K562 (cell line): ENCODE measurements around the gene RGS12. TPM values are rescaled to one million over a fixed set of nuclear protein-coding genes. Genes with fewer than 3 reads are reported as not detected.

Source experiments
- ATAC-seq: fragments of 200-7000 bp; cut with Tn5 transposase; 3 replicates; pipeline ENCODE4 v1.9.1; 2020; ENCODE audit warnings: moderate library complexity
- BruUV-seq: library from RNA; stranded (reverse); fragments of 400-500 nt; replicated peaks from 2 replicates; lab custom pipeline; 2021; lab: Mats Ljungman, UMichigan
- CTCF ChIA-PET: fragments of 300-600 bp; formaldehyde crosslinking; extraction: SDS; loops from one replicate; lab custom pipeline; 2021; ENCODE audit warnings: low intra/inter-chr PET ratio; lab: Yijun Ruan, JAX
- POLR2A ChIA-PET: fragments of 300-600, 350-650 bp; sonication (Branson Sonifier 250); formaldehyde crosslinking; extraction: SDS; loops from one replicate; lab custom pipeline; 2021; ENCODE audit warnings: antibody characterized with exemption, inconsistent platforms; lab: Yijun Ruan, JAX
- DNase-seq, 4 experiments: peaks; one replicate each; pipeline versions ENCODE4 v3.0.0 to v3.0.0-alpha.2; 2011 to 2018; ENCODE audit warnings: low spot score in 3 of 4, mixed read lengths in 3 of 4; ENCODE audit errors: extremely low read depth in 1 of 4
- FAIRE-seq: peaks from 2 replicates; lab custom pipeline; 2011; peaks lifted over from hg19 to GRCh38; lab: Jason Lieb, UNC
- H2AFZ ChIP-seq: 2 replicates; pipeline ENCODE4 v1.6.0; 2011; ENCODE audit warnings: low read depth, low read length, control low read depth, inconsistent platforms
- H3K27ac ChIP-seq: fragments of 200-600 bp; 3 replicates; pipeline ENCODE4 v1.8.0; 2011; ENCODE audit warnings: low read depth, mild to moderate bottlenecking, control low read depth, inconsistent platforms, low read length, moderate library complexity, mixed read lengths; ENCODE audit errors: extremely low read depth
- H3K27me3 ChIP-seq, 2 experiments: fragments of 300-600 bp in 1 of 2; 2 replicates in 1 of 2; 3 replicates in 1 of 2; pipeline versions ENCODE4 v1.6.0 to v1.8.0; 2011; ENCODE audit warnings: inconsistent platforms in 2 of 2, low read length in 2 of 2, mild to moderate bottlenecking in 1 of 2, mixed read lengths in 1 of 2, moderate library complexity in 1 of 2; ENCODE audit not compliant: control insufficient read depth in 2 of 2, insufficient read depth in 2 of 2
- H3K36me3 ChIP-seq: fragments of 300-600 bp; 3 replicates; pipeline ENCODE4 v1.8.0; 2011; ENCODE audit warnings: mild to moderate bottlenecking, low read length, inconsistent platforms; ENCODE audit not compliant: control insufficient read depth, insufficient read depth
- H3K4me1 ChIP-seq, 2 experiments: fragments of 200-600 bp in 1 of 2; replicated peaks in 1 of 2; 2 replicates in 1 of 2; 3 replicates in 1 of 2; pipeline versions ENCODE4 v1.5.1 to v1.8.0; 2011; ENCODE audit warnings: inconsistent platforms in 2 of 2, low read length in 2 of 2, mild to moderate bottlenecking in 1 of 2, mixed read lengths in 1 of 2, moderate library complexity in 1 of 2; ENCODE audit not compliant: control insufficient read depth in 2 of 2, insufficient read depth in 2 of 2
- H3K4me2 ChIP-seq: 2 replicates; pipeline ENCODE4 v1.6.1; 2011; ENCODE audit warnings: low read length, control low read depth, inconsistent platforms, mixed read lengths; ENCODE audit not compliant: insufficient read depth
- H3K4me3 ChIP-seq: fragments of 200-600 bp; sonication (generic), shearing (Covaris generic); 2 replicates; pipeline ENCODE4 v1.5.1; 2016; ENCODE audit warnings: control low read depth, inconsistent platforms
- H3K79me2 ChIP-seq: fragments of 200-600 bp; 3 replicates; pipeline ENCODE4 v1.8.0; 2011; ENCODE audit warnings: low read length, inconsistent platforms; ENCODE audit not compliant: control insufficient read depth, insufficient read depth
- H3K9ac ChIP-seq, 2 experiments: 2 replicates each; pipeline versions ENCODE4 v1.6.0 to v1.6.1; 2011; ENCODE audit warnings: low read depth in 2 of 2, low read length in 2 of 2, control low read depth in 1 of 2, inconsistent platforms in 1 of 2, mild to moderate bottlenecking in 1 of 2, mixed read lengths in 1 of 2; ENCODE audit not compliant: insufficient read depth in 1 of 2
- H3K9me1 ChIP-seq: one replicate; pipeline ENCODE4 v1.6.0; 2011; ENCODE audit warnings: inconsistent platforms, mild to moderate bottlenecking, low read length, moderate library complexity; ENCODE audit not compliant: control insufficient read depth, insufficient read depth
- H3K9me3 ChIP-seq: replicated peaks from 2 replicates; pipeline ENCODE4 v1.5.1; 2011; ENCODE audit warnings: low read depth, low read length, inconsistent platforms; ENCODE audit not compliant: control insufficient read depth, insufficient read depth
- H4K20me1 ChIP-seq: replicated peaks from 2 replicates; pipeline ENCODE4 v1.6.1; 2011; ENCODE audit warnings: low read length, inconsistent platforms, mixed read lengths; ENCODE audit not compliant: control insufficient read depth, insufficient read depth
- ATF7 ChIP-seq: fragments of 450-650 bp; IDR thresholded peaks from 2 replicates; pipeline ENCODE4 v1.7.1; 2014; ENCODE audit warnings: mild to moderate bottlenecking, moderate library complexity
- FOXO4 ChIP-seq: fragments of 450-650 bp; formaldehyde crosslinking; IDR thresholded peaks from 2 replicates; pipeline ENCODE4 v1.4.0; 2020; ENCODE audit warnings: mild to moderate bottlenecking, moderate library complexity
- GATA2 ChIP-seq: sonication (generic); formaldehyde crosslinking; IDR thresholded peaks from 2 replicates; pipeline ENCODE4 v1.4.0; 2020; ENCODE audit warnings: mild to moderate bottlenecking, missing genetic modification reagents
- MAX ChIP-seq: sonication (generic); formaldehyde crosslinking; IDR thresholded peaks from 2 replicates; pipeline ENCODE4 v1.9.0; 2022; ENCODE audit warnings: mild to moderate bottlenecking, missing genetic modification reagents
- TCF7L2 ChIP-seq: fragments of 150-350 bp; IDR thresholded peaks from 2 replicates; pipeline ENCODE4 v1.6.1; 2016; ENCODE audit warnings: low read depth, mild to moderate bottlenecking, low read length, moderate library complexity
- ZBTB33 ChIP-seq: sonication (generic); formaldehyde crosslinking; IDR thresholded peaks from 2 replicates; pipeline ENCODE4 v1.8.1; 2023; ENCODE audit warnings: mild to moderate bottlenecking, missing genetic modification reagents
- WGBS: fragments of 100-300 bp; shearing (Covaris generic); methylation state at CpG from one replicate; pipeline ENCODE4 v1.1.6; 2016; ENCODE audit warnings: low coverage, mixed read lengths; ENCODE audit not compliant: insufficient coverage; ENCODE audit errors: missing lambda C conversion rate; 5-methylcytosine and 5-hydroxymethylcytosine counted together
- in situ Hi-C: fragments of 300-500 bp; cut with MboI; formaldehyde crosslinking; loops from 4 replicates; pipeline ENCODE4 v1.15.0; 2018; ENCODE audit warnings: inconsistent platforms, mixed read lengths
- intact Hi-C: fragments of 100-400 bp; cut with micrococcal nuclease; formaldehyde crosslinking; loops from 2 replicates; pipeline ENCODE4 v1.14.2; 2022
- polyA plus RNA-seq, 8 experiments: library from polyadenylated mRNA; depleted of rRNA in 4 of 8; stranded (reverse) in 5 of 8; unstranded in 3 of 8; fragments of >200 nt; fragmentation: Nextera tagmentation in 2 of 8; fragmentation: Illumina TruSeq in 1 of 8; extraction: Ambion mirVana in 2 of 8; extraction: Trizol in 1 of 8; gene quantifications; 2 replicates each; pipeline versions ENCODE4 v1.2.1 to v1.2.3, GENCODE V29; 2011 to 2014; ENCODE audit warnings: inconsistent platforms in 1 of 8, missing spikeins in 1 of 8
- total RNA-seq, 7 experiments: library from RNA; depleted of rRNA in 6 of 7; stranded (reverse); fragments of >200 nt in 6 of 7; fragmentation: Illumina TruSeq in 2 of 7; extraction: Trizol in 2 of 7; gene quantifications; 2 replicates each; pipeline versions ENCODE4 v1.2.1 to v1.2.3, GENCODE V29; 2011 to 2021; ENCODE audit warnings: low replicate concordance in 1 of 7

RGS12 gene
- total and polyA plus RNA-seq, 9 of the 15 experiments (the other 6 are each of a cell fraction or from before 2014, with no cell fraction given), result 0.30 to 8.8 (median 5.5) TPM

GRCh38 chr4:3296651-3297050 is 3.8 kb downstream of the RGS12 start (continued):
- TF ChIP-seq MAX (CRISPR knock-in tag), result no peak
- no peak for TF ChIP-seq TCF7L2
- TF ChIP-seq ATF7, result no peak
- TF ChIP-seq ZBTB33 (CRISPR knock-in tag), result no peak

GRCh38 chr4:3297066-3297859 is 4.4 kb downstream of the RGS12 start:
- no peak for DNase-seq
- H3K27me3 ChIP-seq, result peaks cover 7 to 33% of the 10 kb centered on the region in 2 experiments; a peak in 3 of 5 replicates
- peaks cover 18% of the 10 kb centered on the region for H4K20me1 ChIP-seq
- 40% methylated on average over 13 of the region's 13 CpGs for WGBS
- BruUV-seq, result no TSS peak
- no peak for FAIRE-seq
- CTCF ChIA-PET, result no interaction called here
- intact Hi-C loops, result no loop called here
- H3K27ac ChIP-seq, result no peak overlapping the region
- TF ChIP-seq GATA2 (0 out of 2 replicates have a peak, but pooled peaks have one; percentile 16), FOXO4 (CRISPR knock-in tag) (no peak)
- TF ChIP-seq, all 486 proteins: peak for 1
- Histone ChIP-seq H3K9ac (no peak overlapping the region), H2AFZ (no peak overlapping the region), H3K79me2 (peaks cover 3% of the 10 kb centered on the region; the same call in 1 of the 3 replicates), H3K9me3 (peaks cover 3% of the 10 kb centered on the region; the same call in 1 of the 2 replicates), H3K4me1 (peaks cover 6 to 32% of the 10 kb centered on the region in 2 experiments; a peak in 4 of 5 replicates), H3K9me1 (no peaks in the 10 kb centered on the region), H3K36me3 (no peaks in the 10 kb centered on the region), H3K4me2 (no peak overlapping the region), H3K4me3 (no peak overlapping the region)
- POLR2A ChIA-PET, result no interaction called here
- ATAC-seq, result no peak
- in situ Hi-C loops, result no loop called here
